ENCODE results near the gene ASMTL.
"Not testable (repeated sequence)": the region's sequence is repeated elsewhere in the genome, so short reads cannot be mapped to it uniquely, and the experiment has no call there.

ASMTL gene

GRCh38 chrX:1482530-1482928, 29.8 kb upstream of the ASMTL start:
- DNase-seq (ENCODE audit: low spot score): not testable (repeated sequence)

GRCh38 chrX:1481636-1482529, 29.2 kb upstream of the ASMTL start:
- no peak for DNase-seq (ENCODE audit: low spot score)

- DNase-seq (ENCODE audit: low spot score): no peak
Observed at GRCh38 chrX:1480082-1480785, 27.5 kb upstream of the ASMTL start.

- DNase-seq (ENCODE audit: low spot score): no peak
Observed at GRCh38 chrX:1477801-1478458, 25.2 kb upstream of the ASMTL start.

GRCh38 chrX:1477229-1477628, 24.5 kb upstream of the ASMTL start:
- no peak for DNase-seq (ENCODE audit: low spot score)

GRCh38 chrX:1476682-1477081, 24.0 kb upstream of the ASMTL start:
- no peak for DNase-seq (ENCODE audit: low spot score)

- DNase-seq (ENCODE audit: low spot score): no peak
Observed at GRCh38 chrX:1475881-1476280, 23.2 kb upstream of the ASMTL start.

- no peak for DNase-seq (ENCODE audit: low spot score)
Observed at GRCh38 chrX:1475481-1475880, 22.8 kb upstream of the ASMTL start.

GRCh38 chrX:1474593-1474992, 21.9 kb upstream of the ASMTL start:
- DNase-seq (ENCODE audit: low spot score): not testable (repeated sequence)

- DNase-seq (ENCODE audit: low spot score): no peak
Observed at GRCh38 chrX:1472975-1473374, 20.3 kb upstream of the ASMTL start.

GRCh38 chrX:1468250-1468772, 15.6 kb upstream of the ASMTL start:
- DNase-seq (ENCODE audit: low spot score): no peak

GRCh38 chrX:1466971-1467561, 14.4 kb upstream of the ASMTL start:
- DNase-seq (ENCODE audit: low spot score): no peak

GRCh38 chrX:1466232-1466661, 13.5 kb upstream of the ASMTL start:
- DNase-seq (ENCODE audit: low spot score): no peak

GRCh38 chrX:1465286-1466231, 12.8 kb upstream of the ASMTL start:
- no peak for DNase-seq (ENCODE audit: low spot score)

- no peak for DNase-seq (ENCODE audit: low spot score)
Observed at GRCh38 chrX:1464971-1465285, 12.2 kb upstream of the ASMTL start.

GRCh38 chrX:1464041-1464970, 11.6 kb upstream of the ASMTL start:
- DNase-seq (ENCODE audit: low spot score): no peak

- no peak for DNase-seq (ENCODE audit: low spot score)
Observed at GRCh38 chrX:1463581-1463980, 10.9 kb upstream of the ASMTL start.

- DNase-seq (ENCODE audit: low spot score): no peak
Observed at GRCh38 chrX:1462596-1463251, 10.0 kb upstream of the ASMTL start.

GRCh38 chrX:1462110-1462509, 9.4 kb upstream of the ASMTL start:
- DNase-seq (ENCODE audit: low spot score): no peak

- DNase-seq (ENCODE audit: low spot score): no peak
Observed at GRCh38 chrX:1455948-1456280, 3.2 kb upstream of the ASMTL start.

Data from hematopoietic multipotent progenitor cell treated with erythropoietin and hydrocortisone succinate and interleukin-3 and kit ligand, for 17 days (in vitro differentiated cells).